Mucosa of descending colon (tissue), 3 donors: Measurements from ENCODE around the gene PRDX3. TPM values are rescaled to one million over a fixed set of nuclear protein-coding genes. Genes with fewer than 3 reads are reported as not detected.
A peak's percentile ranks its signal among the peaks of the same experiment; 100 is the strongest.

ENCODE experiments used
- ATAC-seq: fragments of 200-7000 bp; cut with Tn5 transposase; one replicate; pipeline ENCODE4 v1.9.1; 2020; ENCODE audit warnings: mild to moderate bottlenecking, moderate library complexity
- DNase-seq, 3 donors: peaks; one replicate each; pipeline ENCODE4 v3.0.0-alpha.2; 2020
- H3K36me3 ChIP-seq: fragments of 200-600 bp; one replicate; pipeline ENCODE4 v1.8.0; 2021; ENCODE audit warnings: low read depth, mild to moderate bottlenecking
- H3K4me1 ChIP-seq: fragments of 200-600 bp; one replicate; pipeline ENCODE4 v1.8.0; 2021; ENCODE audit warnings: low read depth, mild to moderate bottlenecking
- H3K4me3 ChIP-seq: fragments of 200-600 bp; one replicate; pipeline ENCODE4 v1.8.0; 2021; ENCODE audit warnings: mild to moderate bottlenecking
- H3K9me3 ChIP-seq: fragments of 200-600 bp; one replicate; pipeline ENCODE4 v1.8.0; 2021; ENCODE audit warnings: mild to moderate bottlenecking
- intact Hi-C, 2 donors: fragments of 100-400 bp; cut with DNase I in 1 of 2; cut with micrococcal nuclease in 1 of 2; formaldehyde crosslinking; loops; one replicate each; pipeline versions ENCODE4 v1.11.0 to v1.11.1; 2022; cut with DNase I, micrococcal nuclease
- total RNA-seq, 3 donors: library from RNA; stranded (reverse); fragmentation: NEBNext Ultra II Directional in 2 of 3; extraction: Animal tissue kit (Norgen Biotek cat#: 25700) in 2 of 3; gene quantifications; one replicate each; pipeline versions ENCODE4 v1.2.1 to v1.2.4, GENCODE V29; 2021 to 2023
- TF ChIP-seq, protein P1 (sequence below): fragments of 200-600 bp; IDR thresholded peaks from one replicate; pipeline ENCODE4 v1.8.0; 2022; ENCODE audit warnings: antibody characterized with exemption, mild to moderate bottlenecking
- donor health status: DM: no; HTN: no; CAD: no; lungs with moderate emphysema.
- donor health status: DM: no; HTN: no; CAD: no.
- donor health status: DM: no; HTN: yes; CAD: no.

Gene PRDX3
- total RNA-seq, 3 donors from 2014 or later = 98.6 to 140 (median 107) TPM

DNA sequence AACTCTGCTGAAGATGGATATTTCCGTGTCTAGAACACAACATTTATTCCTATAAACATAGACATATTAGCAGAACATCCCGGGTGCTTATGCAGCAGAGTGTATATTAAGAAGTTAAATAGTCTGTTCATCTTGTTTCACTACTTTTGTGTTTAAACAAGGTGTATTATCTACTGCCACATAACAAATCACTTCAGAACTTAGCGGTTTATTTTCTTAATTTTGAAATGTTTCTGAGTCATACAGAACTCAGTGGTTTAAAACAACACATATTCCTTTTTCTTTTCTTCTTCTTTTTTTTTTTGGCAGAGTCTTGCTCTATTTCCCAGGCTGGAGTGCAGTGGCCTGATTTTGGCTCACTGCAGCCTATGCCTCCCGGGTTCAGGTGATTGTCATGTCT lies 48.9 kb downstream of the PRDX3 start:
- no peak for ATAC-seq
- Histone ChIP-seq H3K4me3 (no peak overlapping the region), H3K9me3 (no peaks in the 10 kb centered on the region), H3K36me3 (no peaks in the 10 kb centered on the region), H3K4me1 (no peaks in the 10 kb centered on the region)
- intact Hi-C loops = no loop called here
- no peak for DNase-seq
- TF ChIP-seq, protein P1, sequence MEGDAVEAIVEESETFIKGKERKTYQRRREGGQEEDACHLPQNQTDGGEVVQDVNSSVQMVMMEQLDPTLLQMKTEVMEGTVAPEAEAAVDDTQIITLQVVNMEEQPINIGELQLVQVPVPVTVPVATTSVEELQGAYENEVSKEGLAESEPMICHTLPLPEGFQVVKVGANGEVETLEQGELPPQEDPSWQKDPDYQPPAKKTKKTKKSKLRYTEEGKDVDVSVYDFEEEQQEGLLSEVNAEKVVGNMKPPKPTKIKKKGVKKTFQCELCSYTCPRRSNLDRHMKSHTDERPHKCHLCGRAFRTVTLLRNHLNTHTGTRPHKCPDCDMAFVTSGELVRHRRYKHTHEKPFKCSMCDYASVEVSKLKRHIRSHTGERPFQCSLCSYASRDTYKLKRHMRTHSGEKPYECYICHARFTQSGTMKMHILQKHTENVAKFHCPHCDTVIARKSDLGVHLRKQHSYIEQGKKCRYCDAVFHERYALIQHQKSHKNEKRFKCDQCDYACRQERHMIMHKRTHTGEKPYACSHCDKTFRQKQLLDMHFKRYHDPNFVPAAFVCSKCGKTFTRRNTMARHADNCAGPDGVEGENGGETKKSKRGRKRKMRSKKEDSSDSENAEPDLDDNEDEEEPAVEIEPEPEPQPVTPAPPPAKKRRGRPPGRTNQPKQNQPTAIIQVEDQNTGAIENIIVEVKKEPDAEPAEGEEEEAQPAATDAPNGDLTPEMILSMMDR = no peak

DNA sequence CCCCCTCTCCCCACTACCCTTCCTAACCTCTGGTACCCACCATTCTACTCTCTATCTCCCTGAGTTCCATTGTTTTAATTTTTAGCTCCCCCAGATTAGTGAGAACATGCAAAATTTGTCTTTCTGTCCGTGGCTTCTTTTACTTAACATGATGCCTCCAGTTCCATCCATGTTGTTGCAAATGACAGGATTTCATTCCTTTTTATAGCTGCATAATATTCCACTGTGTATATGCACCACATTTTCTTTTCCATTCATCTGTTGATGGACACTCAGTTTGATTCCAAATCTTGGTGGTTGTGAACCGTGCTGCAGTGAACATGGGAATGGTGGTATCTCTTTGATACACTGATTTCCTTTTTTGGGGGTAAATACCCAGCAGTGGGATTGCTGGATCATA lies 52.7 kb downstream of the PRDX3 start:
- Histone ChIP-seq H3K36me3 (peaks cover 4% of the 10 kb centered on the region), H3K4me1 (no peaks in the 10 kb centered on the region), H3K9me3 (no peaks in the 10 kb centered on the region), H3K4me3 (no peak overlapping the region)
- TF ChIP-seq, protein P1 = no peak
- ATAC-seq (no peak), DNase-seq (no peak)
- intact Hi-C loops = no loop called here

DNA sequence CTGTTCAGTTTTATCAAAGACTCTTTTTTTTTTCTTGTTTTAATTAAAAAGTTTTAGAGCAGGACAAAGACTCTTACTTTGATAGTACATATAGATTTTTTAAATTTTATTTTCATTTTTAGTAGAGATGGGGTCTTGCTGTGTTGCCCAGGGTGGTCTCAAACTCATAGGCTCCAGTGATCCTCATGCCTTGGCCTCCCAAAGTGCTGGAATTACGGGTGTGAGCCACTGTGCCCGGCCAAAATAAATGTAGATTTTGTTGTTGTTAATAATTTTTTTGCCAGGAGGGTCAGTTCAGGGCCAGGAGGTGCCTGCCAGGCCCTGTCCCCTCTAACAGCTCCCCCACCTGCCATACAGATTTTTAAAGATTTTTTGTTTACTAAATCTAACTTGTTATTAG lies 57.7 kb downstream of the PRDX3 start:
- Histone ChIP-seq H3K36me3 (peaks cover 4% of the 10 kb centered on the region), H3K4me3 (no peak overlapping the region), H3K9me3 (no peaks in the 10 kb centered on the region), H3K4me1 (no peaks in the 10 kb centered on the region)
- no peak for DNase-seq
- ATAC-seq = no peak
- intact Hi-C loops = no loop called here
- TF ChIP-seq, protein P1 = no peak

DNA sequence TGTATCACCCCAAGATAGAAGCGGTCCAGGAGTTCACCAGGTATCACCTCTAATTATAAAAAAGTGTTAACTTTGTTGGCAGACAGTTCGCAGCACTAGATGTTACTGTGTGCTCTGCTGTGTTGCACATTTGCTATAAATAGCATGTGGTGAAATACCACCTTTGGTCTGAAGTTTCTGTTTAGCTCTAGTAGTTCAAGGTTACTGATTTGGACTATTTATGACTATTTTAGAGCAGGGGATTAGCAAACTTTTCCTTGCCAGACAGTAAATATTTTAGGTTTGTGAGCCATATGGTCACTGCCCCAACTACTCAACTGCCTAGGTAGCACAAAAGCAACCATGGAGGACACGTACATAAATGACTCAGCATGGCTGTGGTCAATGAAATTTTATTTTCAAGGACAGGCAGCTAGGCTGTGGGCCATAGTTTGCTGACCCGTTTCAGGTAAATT lies 58.2 kb downstream of the PRDX3 start:
- Histone ChIP-seq H3K36me3 (peaks cover 4% of the 10 kb centered on the region), H3K4me3 (no peak overlapping the region), H3K9me3 (no peaks in the 10 kb centered on the region), H3K4me1 (no peaks in the 10 kb centered on the region)
- intact Hi-C loops = no loop called here
- peak; percentile 49 for ATAC-seq
- TF ChIP-seq, protein P1 = no peak
- DNase-seq = no peak

DNA sequence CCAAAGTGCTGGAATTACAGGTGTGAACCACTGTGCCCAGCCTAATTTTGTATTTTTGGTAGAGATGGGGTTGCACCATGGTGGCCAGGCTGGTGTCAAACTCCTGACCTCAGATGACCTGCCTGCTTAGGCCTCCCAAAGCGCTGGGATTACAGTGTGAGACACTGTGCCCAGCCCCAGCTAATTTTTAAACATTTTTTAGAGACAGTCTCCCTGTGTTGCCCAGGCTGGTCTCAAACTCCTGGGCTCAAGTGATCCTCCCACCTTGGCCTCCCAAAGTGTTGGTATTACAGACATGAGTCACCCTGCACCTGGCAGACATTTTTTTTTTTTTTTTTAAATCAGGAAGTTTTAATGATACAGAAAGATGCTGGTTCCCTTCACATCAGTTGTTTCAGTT lies 59.2 kb downstream of the PRDX3 start:
- intact Hi-C loops = no loop called here
- no peak for DNase-seq
- no peak for ATAC-seq
- no peaks in the 10 kb centered on the region for H3K4me1 ChIP-seq
- H3K36me3 ChIP-seq = peaks cover 4% of the 10 kb centered on the region
- H3K4me3 ChIP-seq = no peak overlapping the region
- TF ChIP-seq, protein P1 = no peak
- no peaks in the 10 kb centered on the region for H3K9me3 ChIP-seq

DNA sequence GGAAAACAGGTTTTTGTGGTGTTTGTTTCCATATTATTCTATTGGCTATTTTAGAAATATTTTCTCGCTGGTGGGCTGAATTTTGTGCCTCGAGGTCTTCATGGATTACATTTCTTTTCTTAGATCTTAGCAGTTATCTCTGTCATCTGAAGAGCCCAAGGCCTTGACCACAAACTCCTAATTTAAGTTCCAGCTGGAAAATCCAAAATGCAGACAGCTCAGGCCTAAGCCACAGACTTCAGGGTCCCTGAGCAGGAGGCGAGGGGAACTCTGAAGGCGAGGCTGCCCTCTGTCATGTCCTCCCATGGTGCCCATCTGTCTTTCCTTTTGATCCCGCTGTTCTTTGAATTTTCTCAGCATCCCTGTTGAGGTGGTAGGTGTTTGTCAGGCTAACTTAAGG lies 60.4 kb downstream of the PRDX3 start:
- Histone ChIP-seq H3K9me3 (no peaks in the 10 kb centered on the region), H3K36me3 (no peaks in the 10 kb centered on the region), H3K4me3 (no peak overlapping the region), H3K4me1 (no peaks in the 10 kb centered on the region)
- TF ChIP-seq, protein P1 = no peak
- DNase-seq (no peak), ATAC-seq (no peak)
- intact Hi-C loops = no loop called here
